ENCODE results near the gene CCDC30.
"Not testable (repeated sequence)": the region's sequence is repeated elsewhere in the genome, so short reads cannot be mapped to it uniquely, and the experiment has no call there.

CCDC30 gene

GRCh38 chr1:42567038-42567437, 104.0 kb downstream of the CCDC30 start:
- H3K4me1 ChIP-seq (ENCODE audit: insufficient read depth, low read length): no peaks in the 10 kb centered on the region
- no peaks in the 10 kb centered on the region for H3K36me3 ChIP-seq (ENCODE audit: insufficient read depth, low read length)
- no peak overlapping the region for H2AFZ ChIP-seq (ENCODE audit: low read depth, low read length)
- H3K27me3 ChIP-seq (ENCODE audit: insufficient read depth, low read length): no peaks in the 10 kb centered on the region
- H3K4me3 ChIP-seq (ENCODE audit: low read length): no peak overlapping the region
- H3K9me3 ChIP-seq (ENCODE audit: low read length): no peaks in the 10 kb centered on the region

GRCh38 chr1:42576935-42577334, 113.8 kb downstream of the CCDC30 start:
- no peaks in the 10 kb centered on the region for H3K36me3 ChIP-seq (ENCODE audit: insufficient read depth, low read length)
- H2AFZ ChIP-seq (ENCODE audit: low read depth, low read length): no peak overlapping the region
- H3K9me3 ChIP-seq (ENCODE audit: low read length): no peaks in the 10 kb centered on the region
- H3K4me1 ChIP-seq (ENCODE audit: insufficient read depth, low read length): no peaks in the 10 kb centered on the region
- H3K4me3 ChIP-seq (ENCODE audit: low read length): no peak overlapping the region
- H3K27me3 ChIP-seq (ENCODE audit: insufficient read depth, low read length): no peaks in the 10 kb centered on the region

DNA sequence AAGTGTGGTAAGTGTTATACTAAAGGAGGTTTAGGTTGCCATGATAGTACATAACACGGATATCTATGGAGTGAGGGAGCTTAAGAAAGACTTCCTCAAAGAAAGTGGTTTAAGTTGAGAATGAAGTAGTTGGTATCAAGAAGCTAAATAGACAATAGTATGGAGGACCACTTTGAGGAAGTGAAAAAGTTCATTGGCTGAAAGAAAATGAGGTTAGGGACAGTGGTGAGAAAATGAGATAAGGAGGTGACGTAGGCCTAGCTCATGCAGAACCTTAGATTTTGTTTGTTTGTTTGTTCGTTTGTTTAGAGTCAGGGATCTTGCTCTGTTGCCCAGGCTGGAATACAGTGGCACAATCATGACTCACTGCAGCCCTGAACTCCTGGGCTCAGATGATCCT, 122.9 kb downstream of the CCDC30 start:
- H3K4me3 ChIP-seq (ENCODE audit: low read length): no peak overlapping the region
- no peak overlapping the region for H2AFZ ChIP-seq (ENCODE audit: low read depth, low read length)
- no peaks in the 10 kb centered on the region for H3K27me3 ChIP-seq (ENCODE audit: insufficient read depth, low read length)
- peaks cover 2% of the 10 kb centered on the region for H3K36me3 ChIP-seq (ENCODE audit: insufficient read depth, low read length)
- no peaks in the 10 kb centered on the region for H3K4me1 ChIP-seq (ENCODE audit: insufficient read depth, low read length)
- peaks cover 7% of the 10 kb centered on the region for H3K9me3 ChIP-seq (ENCODE audit: low read length)

DNA sequence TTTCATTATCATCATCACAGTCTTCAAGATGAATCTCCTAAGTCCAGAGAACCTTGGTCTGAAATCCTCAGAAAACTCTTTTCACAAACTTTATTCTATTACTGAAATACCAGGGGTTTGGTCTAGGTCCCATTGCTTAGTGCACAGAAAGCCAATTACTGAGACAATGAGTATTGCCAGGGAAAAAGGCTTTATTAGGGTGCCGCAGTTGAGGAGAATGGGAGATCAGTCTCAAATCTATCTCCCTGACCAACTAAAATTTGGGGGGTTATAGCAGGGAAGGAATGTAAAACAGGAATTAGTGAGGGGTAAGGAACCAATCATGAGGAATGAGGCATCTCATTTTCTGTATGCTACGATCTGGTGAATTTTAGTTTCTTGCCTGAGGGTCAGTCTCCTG, 124.7 kb downstream of the CCDC30 start:
- Histone ChIP-seq H3K4me3 (ENCODE audit: low read length) (no peak overlapping the region), H3K27me3 (ENCODE audit: insufficient read depth, low read length) (no peaks in the 10 kb centered on the region), H3K4me1 (ENCODE audit: insufficient read depth, low read length) (no peaks in the 10 kb centered on the region), H3K36me3 (ENCODE audit: insufficient read depth, low read length) (peaks cover 2% of the 10 kb centered on the region), H2AFZ (ENCODE audit: low read depth, low read length) (no peak overlapping the region), H3K9me3 (ENCODE audit: low read length) (peaks cover 7% of the 10 kb centered on the region)

- H3K27me3 ChIP-seq (ENCODE audit: insufficient read depth, low read length): no peaks in the 10 kb centered on the region
- H2AFZ ChIP-seq (ENCODE audit: low read depth, low read length): no peak overlapping the region
- no peaks in the 10 kb centered on the region for H3K4me1 ChIP-seq (ENCODE audit: insufficient read depth, low read length)
- H3K36me3 ChIP-seq (ENCODE audit: insufficient read depth, low read length): peaks cover 2% of the 10 kb centered on the region
- peaks cover 2% of the 10 kb centered on the region for H3K9me3 ChIP-seq (ENCODE audit: low read length)
- no peak overlapping the region for H3K4me3 ChIP-seq (ENCODE audit: low read length)
Measured at GRCh38 chr1:42592811-42593210, 129.7 kb downstream of the CCDC30 start.

DNA sequence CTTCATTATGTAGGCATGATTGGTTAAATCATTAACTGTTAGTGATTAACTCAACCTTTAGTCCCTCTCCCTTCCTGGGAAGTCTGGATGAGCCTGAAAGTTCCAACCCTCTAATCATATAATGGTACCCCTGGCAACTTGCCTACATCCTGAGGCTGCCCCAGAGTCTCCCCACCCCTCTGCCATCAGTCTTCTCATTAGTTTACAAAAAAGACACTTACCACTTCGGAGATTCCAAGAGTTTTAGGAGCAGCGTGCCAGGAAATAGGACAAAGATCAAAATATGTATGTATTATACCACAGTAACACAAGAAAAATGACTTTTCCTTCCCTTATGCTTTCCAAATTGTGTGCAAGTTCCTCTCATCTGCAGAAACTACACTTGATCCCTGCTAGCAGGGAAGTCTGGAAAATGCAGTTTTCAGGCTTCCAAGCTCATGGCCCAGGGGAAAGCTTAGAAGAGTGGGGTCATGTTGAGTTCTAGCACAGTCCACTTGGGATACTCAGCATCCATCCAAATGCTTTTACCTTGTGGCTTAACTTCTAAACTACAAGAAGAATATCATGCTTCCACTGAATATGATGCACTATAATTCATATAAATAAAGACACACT, 130.5 kb downstream of the CCDC30 start:
- Histone ChIP-seq H3K9me3 (ENCODE audit: low read length) (no peaks in the 10 kb centered on the region), H2AFZ (ENCODE audit: low read depth, low read length) (no peak overlapping the region), H3K4me1 (ENCODE audit: insufficient read depth, low read length) (no peaks in the 10 kb centered on the region), H3K36me3 (ENCODE audit: insufficient read depth, low read length) (peaks cover 2% of the 10 kb centered on the region), H3K27me3 (ENCODE audit: insufficient read depth, low read length) (no peaks in the 10 kb centered on the region), H3K4me3 (ENCODE audit: low read length) (no peak overlapping the region)

DNA sequence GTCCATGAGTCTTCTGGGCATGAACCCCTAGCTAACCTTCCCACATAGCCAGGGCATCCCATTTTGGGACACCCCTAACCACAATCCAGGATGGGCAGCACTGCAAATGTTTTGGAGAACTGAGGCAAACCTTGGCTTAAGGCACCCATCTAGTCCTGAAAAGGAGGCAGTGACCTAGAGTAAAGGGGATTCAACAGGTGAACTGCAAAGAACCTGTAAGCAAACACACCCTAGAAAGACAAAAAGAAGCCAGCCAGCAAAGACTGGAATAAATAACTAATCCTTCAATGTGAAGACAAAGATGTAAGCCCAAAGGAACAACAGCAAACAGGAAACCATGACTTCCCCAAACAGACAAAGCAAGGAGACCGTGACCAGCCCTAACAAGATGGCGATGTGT, 138.4 kb downstream of the CCDC30 start:
- no peaks in the 10 kb centered on the region for H3K36me3 ChIP-seq (ENCODE audit: insufficient read depth, low read length)
- peaks cover 3% of the 10 kb centered on the region for H3K9me3 ChIP-seq (ENCODE audit: low read length)
- H2AFZ ChIP-seq (ENCODE audit: low read depth, low read length): no peak overlapping the region
- no peaks in the 10 kb centered on the region for H3K4me1 ChIP-seq (ENCODE audit: insufficient read depth, low read length)
- no peaks in the 10 kb centered on the region for H3K27me3 ChIP-seq (ENCODE audit: insufficient read depth, low read length)
- H3K4me3 ChIP-seq (ENCODE audit: low read length): no peak overlapping the region

GRCh38 chr1:42613803-42614131, 150.7 kb downstream of the CCDC30 start:
- H3K27me3 ChIP-seq (ENCODE audit: insufficient read depth, low read length): no peaks in the 10 kb centered on the region
- no peak overlapping the region for H2AFZ ChIP-seq (ENCODE audit: low read depth, low read length)
- no peaks in the 10 kb centered on the region for H3K9me3 ChIP-seq (ENCODE audit: low read length)
- H3K36me3 ChIP-seq (ENCODE audit: insufficient read depth, low read length): no peaks in the 10 kb centered on the region
- H3K4me3 ChIP-seq (ENCODE audit: low read length): no peak overlapping the region
- H3K4me1 ChIP-seq (ENCODE audit: insufficient read depth, low read length): no peaks in the 10 kb centered on the region

DNA sequence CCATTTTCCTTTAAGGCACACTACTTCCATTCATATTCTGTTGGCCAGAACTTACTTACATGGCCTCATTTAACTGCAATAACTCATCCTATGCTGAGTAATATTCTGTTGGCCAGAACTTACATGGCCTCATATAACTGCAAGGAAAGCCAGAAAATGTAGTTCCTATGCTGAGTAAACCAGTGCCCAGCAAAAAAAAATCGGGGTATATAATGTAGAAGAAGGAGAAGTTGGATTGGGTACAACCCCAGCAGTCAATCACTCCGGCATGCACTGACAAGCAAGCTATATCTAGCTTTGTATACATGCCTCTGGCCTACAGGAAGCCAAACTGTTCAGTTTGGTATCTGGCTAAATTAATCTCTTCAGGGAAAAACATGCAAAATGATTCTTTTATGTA, 155.8 kb downstream of the CCDC30 start:
- Histone ChIP-seq H3K4me3 (ENCODE audit: low read length) (no peak overlapping the region), H3K36me3 (ENCODE audit: insufficient read depth, low read length) (no peaks in the 10 kb centered on the region), H3K4me1 (ENCODE audit: insufficient read depth, low read length) (no peaks in the 10 kb centered on the region), H2AFZ (ENCODE audit: low read depth, low read length) (no peak overlapping the region), H3K9me3 (ENCODE audit: low read length) (no peaks in the 10 kb centered on the region), H3K27me3 (ENCODE audit: insufficient read depth, low read length) (no peaks in the 10 kb centered on the region)

- Histone ChIP-seq H3K4me1 (ENCODE audit: insufficient read depth, low read length) (no peaks in the 10 kb centered on the region), H3K36me3 (ENCODE audit: insufficient read depth, low read length) (no peaks in the 10 kb centered on the region), H2AFZ (ENCODE audit: low read depth, low read length) (no peak overlapping the region), H3K27me3 (ENCODE audit: insufficient read depth, low read length) (no peaks in the 10 kb centered on the region), H3K4me3 (ENCODE audit: low read length) (no peak overlapping the region), H3K9me3 (ENCODE audit: low read length) (no peaks in the 10 kb centered on the region)
Measured at GRCh38 chr1:42620307-42620706, 157.2 kb downstream of the CCDC30 start.

- H3K4me3 ChIP-seq (ENCODE audit: low read length); H2AFZ ChIP-seq (ENCODE audit: low read depth, low read length); H3K36me3 ChIP-seq (ENCODE audit: insufficient read depth, low read length); H3K9me3 ChIP-seq (ENCODE audit: low read length); H3K27me3 ChIP-seq (ENCODE audit: insufficient read depth, low read length); H3K4me1 ChIP-seq (ENCODE audit: insufficient read depth, low read length): not testable (repeated sequence)
Measured at GRCh38 chr1:42621180-42621579, 158.1 kb downstream of the CCDC30 start.

DNA sequence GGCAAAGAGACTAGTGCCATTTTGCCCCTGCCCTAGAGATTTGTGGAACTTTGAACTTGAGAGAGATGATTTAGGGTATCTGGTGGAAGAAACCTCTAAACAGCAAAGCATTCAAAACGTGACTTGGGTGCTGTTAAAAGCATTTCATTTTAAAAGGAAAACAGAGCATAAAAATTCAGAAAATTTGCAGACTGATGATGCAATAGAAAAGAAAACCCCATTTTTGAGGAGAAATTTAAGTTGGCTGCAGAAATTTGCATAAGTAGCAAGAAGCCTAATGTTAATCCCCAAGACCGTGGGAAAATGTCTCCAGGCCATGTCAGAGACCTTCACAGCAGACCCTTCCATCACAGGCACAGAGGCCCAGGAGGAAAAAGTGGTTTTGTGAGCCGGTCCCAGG, 164.1 kb downstream of the CCDC30 start:
- H3K36me3 ChIP-seq (ENCODE audit: insufficient read depth, low read length); H3K4me3 ChIP-seq (ENCODE audit: low read length); H3K9me3 ChIP-seq (ENCODE audit: low read length); H3K4me1 ChIP-seq (ENCODE audit: insufficient read depth, low read length); H2AFZ ChIP-seq (ENCODE audit: low read depth, low read length); H3K27me3 ChIP-seq (ENCODE audit: insufficient read depth, low read length): not testable (repeated sequence)

DNA sequence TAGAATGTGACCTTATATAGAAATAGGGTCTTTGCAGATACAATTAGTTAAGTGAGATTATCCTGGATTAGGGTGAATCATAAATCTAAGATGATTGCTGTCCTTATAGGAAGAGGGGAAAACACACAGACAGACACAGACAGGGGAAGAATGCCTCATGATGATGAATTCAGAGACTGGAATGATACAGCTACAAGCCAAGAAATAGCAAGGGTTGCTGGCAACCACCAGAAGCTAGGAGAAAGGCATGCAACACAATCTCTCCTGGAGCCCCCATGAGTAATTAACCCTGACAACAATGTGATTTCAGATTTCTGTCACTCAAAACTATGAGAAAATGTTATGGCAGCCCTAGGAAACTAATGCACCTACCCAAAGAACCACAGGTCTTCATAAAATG, 176.0 kb downstream of the CCDC30 start:
- no peaks in the 10 kb centered on the region for H3K9me3 ChIP-seq (ENCODE audit: low read length)
- no peak overlapping the region for H3K4me3 ChIP-seq (ENCODE audit: low read length)
- H3K36me3 ChIP-seq (ENCODE audit: insufficient read depth, low read length): no peaks in the 10 kb centered on the region
- no peaks in the 10 kb centered on the region for H3K4me1 ChIP-seq (ENCODE audit: insufficient read depth, low read length)
- no peaks in the 10 kb centered on the region for H3K27me3 ChIP-seq (ENCODE audit: insufficient read depth, low read length)
- H2AFZ ChIP-seq (ENCODE audit: low read depth, low read length): no peak overlapping the region

GRCh38 chr1:42646056-42646455, 183.0 kb downstream of the CCDC30 start:
- Histone ChIP-seq H3K36me3 (ENCODE audit: insufficient read depth, low read length) (no peaks in the 10 kb centered on the region), H3K4me3 (ENCODE audit: low read length) (no peak overlapping the region), H3K9me3 (ENCODE audit: low read length) (no peaks in the 10 kb centered on the region), H3K4me1 (ENCODE audit: insufficient read depth, low read length) (no peaks in the 10 kb centered on the region), H3K27me3 (ENCODE audit: insufficient read depth, low read length) (no peaks in the 10 kb centered on the region), H2AFZ (ENCODE audit: low read depth, low read length) (no peak overlapping the region)

Measured in neuron (in vitro differentiated cells).